CD4-positive, alpha-beta T cell treated with Interleukin-2 at 100 ng/mL for 4 hours (primary cell): ENCODE data around the gene MCCC2.
"Not testable (repeated sequence)": the region's sequence is repeated elsewhere in the genome, so short reads cannot be mapped to it uniquely, and the experiment has no call there.

Experiments
- DNase-seq: peaks from one replicate; pipeline ENCODE4 v3.0.0-alpha.2; 2020; ENCODE audit warnings: low spot score

The MCCC2 gene

GRCh38 chr5:71597001-71597400 is 9.9 kb downstream of the MCCC2 start:
- DNase-seq: no peak

GRCh38 chr5:71600783-71601182 is 13.6 kb downstream of the MCCC2 start:
- DNase-seq: no peak

GRCh38 chr5:71601222-71602026 is 14.3 kb downstream of the MCCC2 start:
- DNase-seq: peak; percentile 92

GRCh38 chr5:71609916-71610315 is 22.8 kb downstream of the MCCC2 start:
- not testable (repeated sequence) for DNase-seq

GRCh38 chr5:71615809-71616208 is 28.7 kb downstream of the MCCC2 start:
- DNase-seq: no peak

GRCh38 chr5:71620630-71621029 is 33.5 kb downstream of the MCCC2 start:
- no peak for DNase-seq

GRCh38 chr5:71621268-71621667 is 34.1 kb downstream of the MCCC2 start:
- DNase-seq: no peak

GRCh38 chr5:71621741-71622140 is 34.6 kb downstream of the MCCC2 start:
- no peak for DNase-seq

GRCh38 chr5:71623221-71623794 is 36.2 kb downstream of the MCCC2 start:
- DNase-seq: no peak

GRCh38 chr5:71629950-71630349 is 42.8 kb downstream of the MCCC2 start:
- DNase-seq: no peak

GRCh38 chr5:71631070-71631469 is 43.9 kb downstream of the MCCC2 start:
- no peak for DNase-seq

GRCh38 chr5:71632168-71632567 is 45.0 kb downstream of the MCCC2 start:
- no peak for DNase-seq

- DNase-seq: no peak
Observed at GRCh38 chr5:71633255-71634155, 46.4 kb downstream of the MCCC2 start.

- DNase-seq: no peak
Observed at GRCh38 chr5:71637133-71637532, 50.0 kb downstream of the MCCC2 start.

- no peak for DNase-seq
Observed at GRCh38 chr5:71640408-71640807, 53.3 kb downstream of the MCCC2 start.

- no peak for DNase-seq
Observed at GRCh38 chr5:71645030-71645429, 57.9 kb downstream of the MCCC2 start.

- DNase-seq: not testable (repeated sequence)
Observed at GRCh38 chr5:71650940-71651339, 63.8 kb downstream of the MCCC2 start.

GRCh38 chr5:71651579-71651978 is 64.4 kb downstream of the MCCC2 start:
- DNase-seq: no peak

GRCh38 chr5:71652349-71652748 is 65.2 kb downstream of the MCCC2 start:
- DNase-seq: no peak

- no peak for DNase-seq
Observed at GRCh38 chr5:71652803-71653543, 65.8 kb downstream of the MCCC2 start.

GRCh38 chr5:71658916-71659662 is 71.9 kb downstream of the MCCC2 start:
- no peak for DNase-seq
